NCI-H1105 treated with DMSO at 0.1 percent for 48 hours (cell line): ENCODE results near the gene LILRB3.
"Not testable (repeated sequence)": the region's sequence is repeated elsewhere in the genome, so short reads cannot be mapped to it uniquely, and the experiment has no call there.

Source experiments
- DNase-seq: peaks from one replicate; lab custom pipeline; 2025; lab: John Stamatoyannopoulos, UW

The LILRB3 gene

GRCh38 chr19:54242234-54242633 is 19.4 kb upstream of the LILRB3 start:
- not testable (repeated sequence) for DNase-seq

- DNase-seq = not testable (repeated sequence)
These were observed 17.8 kb upstream of the LILRB3 start for GRCh38 chr19:54240372-54241336.

- not testable (repeated sequence) for DNase-seq
These were observed 16.9 kb upstream of the LILRB3 start for GRCh38 chr19:54239491-54240371.

GRCh38 chr19:54233941-54234340 is 11.1 kb upstream of the LILRB3 start:
- DNase-seq = no peak

DNA sequence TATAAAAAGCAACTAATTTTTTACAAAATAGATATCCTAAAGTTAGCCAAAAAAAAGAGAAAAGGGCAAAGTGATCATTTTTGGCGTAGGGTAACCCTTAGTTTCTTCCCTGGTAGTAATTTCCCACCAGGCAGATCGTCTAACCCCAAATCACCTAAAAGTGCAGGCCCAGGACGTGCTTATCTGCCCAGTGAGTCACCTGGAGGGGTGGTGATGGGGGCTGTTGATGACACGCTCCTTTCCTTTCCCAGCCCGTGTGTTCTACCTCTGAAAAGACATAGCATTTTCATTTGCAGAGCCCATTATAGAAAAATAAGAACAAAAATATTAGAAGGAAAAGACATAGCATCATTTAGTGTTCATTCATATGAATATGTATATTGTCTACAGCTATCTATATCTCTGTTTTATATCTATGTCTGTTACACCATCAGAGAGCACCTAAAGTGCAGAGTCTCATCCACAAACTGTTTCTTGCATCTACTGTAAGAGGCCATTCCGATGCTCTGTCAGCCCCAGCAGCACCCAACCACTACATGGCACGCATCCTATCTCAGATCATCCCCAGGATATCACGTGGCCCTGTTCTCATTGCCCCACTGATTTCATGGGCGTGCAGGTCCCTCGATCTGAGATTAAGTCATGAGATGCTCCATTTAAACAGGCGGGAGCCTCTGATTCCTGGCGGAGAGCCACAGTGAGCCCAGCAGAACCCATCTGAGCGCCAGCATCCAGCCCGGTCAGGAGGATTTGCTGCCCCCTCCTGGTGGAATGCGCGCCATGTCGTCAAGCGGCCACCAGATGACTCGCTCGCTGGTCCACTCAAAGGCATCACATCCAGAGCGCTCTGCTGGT is 8.5 kb upstream of the LILRB3 start:
- DNase-seq = peak; percentile 88

- DNase-seq = no peak
These were observed 7.2 kb upstream of the LILRB3 start for GRCh38 chr19:54230031-54230430.

GRCh38 chr19:54229146-54229545 is 6.3 kb upstream of the LILRB3 start:
- DNase-seq = no peak

GRCh38 chr19:54224619-54225018 is 1.8 kb upstream of the LILRB3 start:
- not testable (repeated sequence) for DNase-seq

- not testable (repeated sequence) for DNase-seq
These were observed 1.1 kb upstream of the LILRB3 start for GRCh38 chr19:54223937-54224281.

GRCh38 chr19:54223277-54223936 is 600 bp upstream of the LILRB3 start:
- not testable (repeated sequence) for DNase-seq

DNA sequence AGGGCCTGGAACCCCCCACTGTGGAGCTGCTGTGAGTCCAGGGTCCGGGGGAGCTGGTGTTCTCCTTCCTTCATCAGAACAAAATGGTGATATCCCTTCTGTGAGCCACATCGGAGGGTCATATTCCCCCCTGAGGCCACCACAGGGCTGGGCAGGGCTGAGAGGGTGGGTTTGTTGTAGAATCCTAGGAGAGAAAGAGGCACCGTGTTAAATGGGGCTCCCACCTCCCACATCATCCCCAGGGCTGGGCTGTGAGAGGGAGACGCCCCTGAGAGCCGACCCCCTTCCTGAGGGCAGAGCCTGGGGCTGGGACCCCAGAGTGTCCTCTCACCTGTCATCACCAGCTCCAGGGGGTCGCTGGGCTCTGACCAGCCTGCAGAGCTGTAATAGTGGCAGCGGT is 860 bp downstream of the LILRB3 start:
- DNase-seq = not testable (repeated sequence)

GRCh38 chr19:54219702-54220101 is 3.1 kb downstream of the LILRB3 start:
- DNase-seq = not testable (repeated sequence)

- no peak for DNase-seq
These were observed 3.7 kb downstream of the LILRB3 start for GRCh38 chr19:54218960-54219661.

- no peak for DNase-seq
These were observed 4.5 kb downstream of the LILRB3 start for GRCh38 chr19:54218259-54218658.

GRCh38 chr19:54217517-54218247 is 5.1 kb downstream of the LILRB3 start:
- not testable (repeated sequence) for DNase-seq

GRCh38 chr19:54216869-54217268 is 5.9 kb downstream of the LILRB3 start:
- no peak for DNase-seq

GRCh38 chr19:54214734-54215133 is 8.1 kb downstream of the LILRB3 start:
- not testable (repeated sequence) for DNase-seq

DNA sequence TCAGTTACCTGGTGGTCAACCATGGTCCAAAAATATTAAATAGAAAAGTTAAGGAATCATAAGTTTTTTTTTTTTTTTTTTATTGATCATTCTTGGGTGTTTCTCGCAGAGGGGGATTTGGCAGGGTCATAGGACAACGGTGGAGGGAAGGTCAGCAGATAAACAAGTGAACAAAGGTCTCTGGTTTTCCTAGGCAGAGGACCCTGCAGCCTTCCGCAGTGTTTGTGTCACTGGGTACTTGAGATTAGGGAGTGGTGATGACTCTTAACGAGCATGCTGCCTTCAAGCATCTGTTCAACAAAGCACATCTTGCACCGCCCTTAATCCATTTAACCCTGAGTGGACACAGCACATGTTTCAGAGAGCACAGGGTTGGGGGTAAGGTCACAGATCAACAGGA is 8.6 kb downstream of the LILRB3 start:
- not testable (repeated sequence) for DNase-seq

GRCh38 chr19:54211235-54211634 is 11.6 kb downstream of the LILRB3 start:
- no peak for DNase-seq
